Large intestine (tissue), 3 donors: Measurements from ENCODE around the gene MVD. TPM values are rescaled to one million over a fixed set of nuclear protein-coding genes. Genes with fewer than 3 reads are reported as not detected.

ENCODE experiments used
- DNase-seq, 2 donors: peaks; one replicate each; pipeline versions ENCODE4 v3.0.0 to v3.0.0-alpha.2; 2013
- H3K27ac ChIP-seq: one replicate; pipeline ENCODE4 v1.5.1; 2013; ENCODE audit warnings: low read length
- H3K27me3 ChIP-seq: 2 replicates; pipeline ENCODE4 v1.6.1; 2013; ENCODE audit warnings: low read length; ENCODE audit not compliant: control insufficient read depth, insufficient read depth
- H3K36me3 ChIP-seq: 2 replicates; pipeline ENCODE4 v1.6.1; 2013; ENCODE audit warnings: low read length; ENCODE audit not compliant: control insufficient read depth, insufficient read depth
- H3K4me1 ChIP-seq: one replicate; pipeline ENCODE4 v1.6.1; 2013; ENCODE audit warnings: low read length; ENCODE audit not compliant: control insufficient read depth, insufficient read depth
- H3K4me3 ChIP-seq: one replicate; pipeline ENCODE4 v1.5.1; 2013; ENCODE audit warnings: low read length
- H3K9me3 ChIP-seq: one replicate; pipeline ENCODE4 v1.6.1; 2013; ENCODE audit warnings: mild to moderate bottlenecking, low read depth, low read length, moderate library complexity; ENCODE audit not compliant: control insufficient read depth
- WGBS: methylation state at CpG from one replicate; pipeline ENCODE4 v1.1.5; 2013; ENCODE audit warnings: low lambda C conversion rate; ENCODE audit not compliant: insufficient coverage; 5-methylcytosine and 5-hydroxymethylcytosine counted together
- polyA plus RNA-seq: library from polyadenylated mRNA; unstranded; fragments of 120-200 nt; gene quantifications from one replicate; pipeline ENCODE4 v1.2.1, GENCODE V29; 2013

MVD gene
- polyA plus RNA-seq, 1 donor, result 41.0 TPM

DNA sequence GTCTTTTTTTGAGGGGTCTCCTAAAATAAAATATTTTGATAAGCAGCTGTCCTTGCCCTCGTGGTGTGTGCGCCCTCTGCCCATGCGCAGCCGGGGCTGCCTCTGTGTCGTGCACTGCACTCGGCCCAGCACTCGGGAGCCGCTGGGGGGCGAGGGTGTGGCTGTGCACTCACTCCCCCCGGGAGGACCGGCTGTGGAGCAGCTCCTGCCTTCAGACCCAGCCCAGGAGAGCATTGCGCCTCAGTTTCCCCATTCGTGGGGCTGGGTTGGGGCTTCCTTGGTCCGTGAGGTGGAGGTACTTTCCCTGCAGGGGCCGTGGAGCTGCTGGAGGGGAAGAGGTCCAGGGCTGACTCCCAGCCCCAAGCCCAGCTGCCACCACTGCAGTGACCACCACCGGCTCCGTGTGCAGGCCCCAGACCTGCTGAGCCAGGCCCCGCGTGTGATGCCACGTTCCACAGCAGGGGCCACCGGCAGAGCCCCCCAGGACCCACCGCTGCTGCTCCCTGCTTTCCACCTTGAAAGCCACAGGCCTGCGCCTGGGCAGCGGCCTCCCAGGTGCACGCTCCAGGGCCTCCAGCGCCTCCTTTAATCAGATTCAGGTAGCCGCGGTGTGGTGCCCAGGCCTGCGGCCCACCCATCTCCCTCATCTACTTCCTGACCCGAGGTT lies 30.8 kb downstream of the MVD start:
- H3K4me3 ChIP-seq, result no peak overlapping the region
- WGBS, result no CpG with 5 or more reads among the region's 30 CpGs
- H3K27me3 ChIP-seq, result peaks cover 22% of the 10 kb centered on the region
- no peaks in the 10 kb centered on the region for H3K9me3 ChIP-seq
- no peak overlapping the region for H3K27ac ChIP-seq
- H3K4me1 ChIP-seq, result peaks cover 7% of the 10 kb centered on the region
- DNase-seq, result no peak
- peaks cover 48% of the 10 kb centered on the region for H3K36me3 ChIP-seq

DNA sequence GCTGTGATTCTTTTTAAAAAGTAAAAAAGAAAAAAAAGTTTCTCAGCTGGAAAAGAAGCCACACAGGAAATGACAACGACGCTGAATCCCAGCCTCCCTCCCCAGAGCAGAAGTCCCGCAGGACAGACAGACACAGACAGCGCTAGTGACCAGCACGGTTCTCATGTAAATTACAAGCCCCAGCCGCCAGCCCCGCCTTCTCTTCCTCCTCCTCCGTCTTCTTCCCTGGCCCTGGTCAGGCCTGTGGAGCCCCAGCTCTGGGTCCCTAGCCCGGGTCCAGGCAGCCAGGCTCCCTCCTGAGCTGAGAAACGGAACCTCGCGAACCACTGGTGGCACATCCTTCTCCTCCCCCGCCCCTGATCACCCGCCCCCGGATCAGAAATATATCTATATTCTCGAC lies 31.5 kb downstream of the MVD start:
- Histone ChIP-seq H3K4me1 (peaks cover 7% of the 10 kb centered on the region), H3K27ac (no peak overlapping the region), H3K4me3 (no peak overlapping the region), H3K27me3 (peaks cover 20% of the 10 kb centered on the region), H3K36me3 (peaks cover 52% of the 10 kb centered on the region), H3K9me3 (no peaks in the 10 kb centered on the region)
- no peak for DNase-seq
- 90% methylated on average over 1 of the region's 16 CpGs for WGBS

DNA sequence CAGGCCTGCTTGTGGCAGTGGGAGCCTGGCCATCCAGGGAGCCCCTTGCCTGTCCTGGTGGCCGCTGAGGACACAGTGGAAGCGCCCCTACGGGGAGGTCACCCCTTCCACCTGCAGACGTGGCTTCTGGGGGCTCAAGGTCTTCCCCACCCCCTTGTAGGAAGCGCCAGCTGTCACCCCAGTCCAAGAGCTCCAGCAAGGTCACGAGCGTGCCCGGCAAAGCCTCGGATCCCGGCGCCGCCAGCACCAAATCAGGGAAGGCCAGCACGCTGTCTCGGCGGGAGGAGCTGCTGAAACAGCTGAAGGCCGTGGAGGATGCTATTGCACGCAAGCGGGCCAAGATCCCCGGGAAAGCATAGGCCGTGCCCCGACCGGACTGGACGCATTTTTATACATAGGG lies 31.9 kb downstream of the MVD start:
- Histone ChIP-seq H3K36me3 (peaks cover 52% of the 10 kb centered on the region), H3K9me3 (no peaks in the 10 kb centered on the region), H3K27ac (no peak overlapping the region)

DNA sequence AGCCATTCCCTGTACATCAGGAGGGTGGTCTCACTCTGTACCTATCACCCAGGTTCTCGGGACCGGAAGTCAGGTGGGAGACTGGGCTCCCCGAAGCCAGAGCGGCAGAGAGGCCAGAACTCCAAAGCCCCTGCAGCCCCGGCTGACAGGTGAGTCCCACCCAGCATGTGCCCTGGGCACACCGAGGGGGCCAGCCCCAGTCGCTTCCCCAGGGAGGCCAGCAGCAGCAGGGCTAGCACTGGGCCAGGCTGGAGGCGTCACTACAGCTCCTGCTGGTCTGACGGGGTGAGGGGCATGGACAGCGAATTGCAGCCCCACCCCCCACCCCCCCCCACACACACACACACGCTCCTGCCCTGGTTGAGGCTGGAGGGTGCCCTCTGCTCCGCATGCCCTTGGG lies 32.5 kb downstream of the MVD start:
- Histone ChIP-seq H3K27ac (no peak overlapping the region), H3K27me3 (peaks cover 18% of the 10 kb centered on the region), H3K9me3 (no peaks in the 10 kb centered on the region), H3K4me1 (peaks cover 7% of the 10 kb centered on the region), H3K36me3 (peaks cover 54% of the 10 kb centered on the region), H3K4me3 (no peak overlapping the region)
- WGBS, result no CpG with 5 or more reads among the region's 12 CpGs
- no peak for DNase-seq

More for the DNA sequence above, 31.9 kb downstream of the MVD start:
- no CpG with 5 or more reads among the region's 23 CpGs for WGBS
- peaks cover 20% of the 10 kb centered on the region for H3K27me3 ChIP-seq
- peaks cover 7% of the 10 kb centered on the region for H3K4me1 ChIP-seq
- H3K4me3 ChIP-seq, result no peak overlapping the region
- no peak for DNase-seq

DNA sequence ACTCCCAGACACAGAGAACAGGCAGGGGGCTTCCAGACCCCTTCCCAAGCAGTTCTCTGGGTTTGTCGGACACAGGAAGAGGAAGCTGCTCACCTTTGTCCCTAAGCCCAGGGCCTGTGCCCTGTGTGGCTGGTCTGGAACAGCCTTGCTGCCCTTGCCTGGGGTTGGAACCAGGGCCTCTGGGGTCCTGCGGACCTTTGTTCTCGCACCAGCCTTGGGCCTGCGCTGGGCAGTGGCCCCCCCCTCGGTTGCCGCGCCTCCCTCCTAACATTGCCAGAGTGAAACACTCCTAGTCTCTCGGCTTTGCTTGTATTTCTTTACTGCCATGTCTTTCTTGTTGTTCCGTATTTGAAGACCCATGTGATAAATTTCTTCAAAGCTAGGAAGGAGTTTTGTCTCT lies 33.1 kb downstream of the MVD start:
- Histone ChIP-seq H3K9me3 (no peaks in the 10 kb centered on the region), H3K4me1 (peaks cover 7% of the 10 kb centered on the region), H3K27me3 (peaks cover 13% of the 10 kb centered on the region), H3K36me3 (peaks cover 60% of the 10 kb centered on the region), H3K27ac (no peak overlapping the region), H3K4me3 (no peak overlapping the region)
- WGBS, result no CpG with 5 or more reads among the region's 9 CpGs
- DNase-seq, result no peak

DNA sequence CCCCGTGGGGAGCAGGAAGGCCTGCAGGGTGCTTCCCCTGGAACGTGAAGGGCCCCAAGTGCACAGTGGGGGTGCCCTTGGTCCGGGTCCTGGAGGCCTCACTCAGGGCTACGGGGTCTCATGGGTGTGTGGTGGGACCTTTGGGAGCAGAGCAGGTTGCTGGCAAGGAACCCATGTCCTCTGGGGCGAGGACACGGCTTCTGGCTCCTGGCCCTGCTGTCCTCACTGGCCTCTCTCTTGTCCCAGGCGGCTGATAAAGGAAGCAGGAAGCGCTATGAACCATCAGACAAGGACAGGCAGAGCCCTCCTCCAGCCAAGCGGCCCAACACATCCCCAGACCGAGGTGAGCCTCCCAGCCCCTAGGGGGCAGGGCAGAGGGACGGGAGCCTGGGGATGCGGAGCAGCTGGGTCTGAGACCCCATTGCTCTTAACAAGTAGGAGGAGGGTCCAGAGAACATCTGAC lies 34.3 kb downstream of the MVD start:
- H3K27ac ChIP-seq, result no peak overlapping the region
- no peaks in the 10 kb centered on the region for H3K9me3 ChIP-seq
- H3K4me1 ChIP-seq, result no peaks in the 10 kb centered on the region
- DNase-seq, result no peak
- H3K36me3 ChIP-seq, result peaks cover 73% of the 10 kb centered on the region
- H3K27me3 ChIP-seq, result no peaks in the 10 kb centered on the region
- WGBS, result no CpG with 5 or more reads among the region's 12 CpGs
- no peak overlapping the region for H3K4me3 ChIP-seq

DNA sequence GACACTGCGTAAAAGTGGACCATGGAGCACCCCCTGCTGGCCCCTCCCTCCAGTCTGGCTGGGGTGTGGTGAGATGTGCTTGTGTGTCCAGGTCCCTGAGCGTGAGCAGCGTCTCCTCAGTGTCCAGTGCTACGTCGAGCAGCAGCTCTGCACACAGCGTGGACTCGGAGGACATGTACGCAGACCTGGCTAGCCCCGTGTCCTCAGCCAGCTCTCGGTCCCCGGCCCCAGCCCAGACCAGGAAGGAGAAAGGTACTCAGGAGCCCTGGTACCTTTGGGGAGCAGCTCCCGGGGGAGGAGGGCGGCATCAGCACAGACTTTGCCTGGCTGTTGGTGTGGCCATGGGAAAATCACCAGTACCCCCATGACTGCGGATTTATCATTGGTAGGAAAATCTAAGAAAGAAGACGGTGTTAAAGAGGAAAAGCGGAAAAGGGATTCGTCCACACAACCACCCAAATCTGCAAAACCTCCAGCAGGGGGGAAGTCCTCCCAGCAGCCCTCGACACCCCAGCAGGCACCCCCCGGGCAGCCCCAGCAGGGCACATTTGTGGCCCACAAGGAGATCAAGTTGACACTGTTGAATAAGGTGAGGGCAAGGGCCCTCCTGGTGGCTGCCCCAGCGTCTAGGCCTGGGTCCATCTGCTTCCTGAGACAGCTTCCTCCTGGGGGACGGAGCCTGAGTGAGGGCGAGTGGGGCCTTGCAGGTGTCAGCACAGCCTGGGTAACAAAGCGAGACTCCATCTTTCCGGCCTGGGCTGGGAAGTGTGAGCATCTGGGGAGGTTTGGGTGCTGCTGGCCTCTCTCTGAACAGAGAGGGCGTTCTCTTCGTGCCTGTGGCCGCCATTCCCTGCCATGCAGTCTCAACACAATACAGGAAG lies 35.1 kb downstream of the MVD start:
- DNase-seq, result no peak
- H3K27ac ChIP-seq, result no peak overlapping the region
- no peaks in the 10 kb centered on the region for H3K27me3 ChIP-seq
- no peaks in the 10 kb centered on the region for H3K4me1 ChIP-seq
- H3K9me3 ChIP-seq, result no peaks in the 10 kb centered on the region
- no peak overlapping the region for H3K4me3 ChIP-seq
- no CpG with 5 or more reads among the region's 27 CpGs for whole genome bisulfite sequencing
- H3K36me3 ChIP-seq, result peaks cover 77% of the 10 kb centered on the region

DNA sequence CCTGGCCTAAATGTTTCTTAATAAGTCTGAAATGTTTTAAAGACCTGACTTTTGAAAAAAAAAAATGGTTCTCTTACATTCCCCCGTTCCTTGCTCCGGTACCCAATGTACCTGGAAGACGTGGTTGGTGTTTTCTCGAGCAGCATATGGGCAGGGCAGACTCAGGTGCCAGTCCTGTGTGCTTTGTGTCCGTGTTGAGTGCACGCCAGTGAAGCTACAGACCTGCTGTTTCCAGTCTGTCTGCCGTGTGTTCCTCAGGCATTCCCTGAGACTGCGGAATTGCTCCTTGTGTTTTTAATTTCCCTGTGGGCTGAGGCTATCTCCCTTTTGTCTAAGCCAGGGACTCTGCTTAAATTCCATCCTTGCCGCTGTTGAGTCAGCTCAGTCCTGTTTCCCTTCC lies 36.2 kb downstream of the MVD start:
- Histone ChIP-seq H3K27ac (no peak overlapping the region), H3K9me3 (no peaks in the 10 kb centered on the region), H3K36me3 (peaks cover 80% of the 10 kb centered on the region), H3K4me3 (no peak overlapping the region), H3K27me3 (no peaks in the 10 kb centered on the region), H3K4me1 (no peaks in the 10 kb centered on the region)
- WGBS, result 100% methylated on average over 2 of the region's 9 CpGs
- DNase-seq, result no peak

DNA sequence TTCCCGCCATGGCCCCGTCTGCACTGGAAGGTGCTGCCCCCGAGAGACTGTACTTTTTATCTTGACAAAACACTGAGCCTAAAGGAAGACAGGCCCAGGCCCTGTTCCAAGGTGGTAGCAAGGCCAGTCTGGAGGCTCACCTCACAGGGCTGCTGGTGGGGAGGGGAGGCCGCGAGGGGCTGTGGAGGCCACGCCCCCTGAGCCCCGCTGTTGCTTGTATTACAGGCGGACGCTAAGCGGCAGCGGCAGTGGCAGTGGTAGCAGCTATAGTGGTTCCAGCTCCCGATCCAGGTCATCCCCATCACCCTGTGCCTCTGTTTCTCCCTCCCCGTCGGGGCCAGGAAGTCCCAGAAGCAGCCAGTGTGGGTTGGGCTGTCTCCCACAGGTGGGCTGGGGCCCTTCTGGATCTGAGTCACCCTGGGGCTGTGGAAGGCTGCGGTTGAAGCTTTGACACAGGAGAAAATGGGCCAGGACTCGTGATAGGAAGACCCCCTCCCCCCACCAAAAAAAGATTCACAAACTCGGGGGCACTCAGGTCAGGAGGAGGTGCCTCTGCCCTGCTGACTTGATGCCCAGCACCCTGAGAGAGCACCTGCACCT lies 37.8 kb downstream of the MVD start:
- Histone ChIP-seq H3K27me3 (no peaks in the 10 kb centered on the region), H3K9me3 (no peaks in the 10 kb centered on the region), H3K36me3 (peaks cover 68% of the 10 kb centered on the region), H3K4me1 (no peaks in the 10 kb centered on the region), H3K4me3 (no peak overlapping the region), H3K27ac (no peak overlapping the region)
- WGBS, result no CpG with 5 or more reads among the region's 17 CpGs
- no peak for DNase-seq

DNA sequence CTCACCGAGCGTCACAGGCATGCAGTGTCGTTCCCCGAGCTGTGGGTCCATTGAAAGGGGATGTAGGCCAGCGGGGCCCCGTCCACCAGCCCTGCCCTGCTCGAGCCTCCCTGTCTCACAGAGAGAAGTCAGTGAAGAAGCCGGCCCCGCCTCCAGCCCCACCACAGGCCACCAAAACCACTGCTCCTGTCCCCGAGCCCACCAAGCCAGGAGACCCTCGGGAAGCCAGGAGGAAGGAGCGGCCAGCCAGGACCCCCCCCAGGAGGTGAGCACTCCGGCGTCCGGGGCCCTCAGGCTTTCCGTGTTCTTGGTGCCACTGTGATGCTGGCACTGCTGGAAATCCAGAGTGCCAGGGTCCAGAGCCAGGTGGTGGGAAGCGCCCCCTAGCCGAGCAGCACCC lies 38.4 kb downstream of the MVD start:
- Histone ChIP-seq H3K27ac (no peak overlapping the region), H3K4me3 (no peak overlapping the region), H3K9me3 (no peaks in the 10 kb centered on the region), H3K36me3 (peaks cover 62% of the 10 kb centered on the region), H3K4me1 (no peaks in the 10 kb centered on the region), H3K27me3 (no peaks in the 10 kb centered on the region)
- WGBS, result no CpG with 5 or more reads among the region's 18 CpGs
- DNase-seq, result no peak
